Measurements from ENCODE around the gene SLC39A10.

DNA sequence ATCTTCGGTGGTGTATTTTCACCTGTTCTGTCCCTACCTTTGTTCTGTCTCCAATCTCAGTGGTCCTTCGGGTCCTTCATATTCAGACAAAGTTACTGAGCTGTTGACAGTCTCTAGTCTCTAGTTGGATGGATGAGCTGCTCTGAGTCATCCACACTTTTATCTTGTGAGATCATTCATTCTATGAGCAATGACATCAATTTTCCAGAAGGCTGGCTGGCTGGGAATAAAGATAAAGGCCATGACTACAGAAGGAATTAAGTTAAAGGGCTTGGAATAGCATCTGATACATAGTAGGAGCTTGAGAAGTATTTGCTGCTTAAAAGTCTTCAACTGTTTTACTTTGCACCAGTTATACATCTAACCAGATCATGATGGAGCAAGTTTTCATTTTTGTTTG, 43.1 kb upstream of the SLC39A10 start:
- TF ChIP-seq EGR1 (IDR thresholded peaks at IDR 0.05; ENCODE audit: borderline replicate concordance in 1 of 2, low read depth in 2 of 2, low read length in 2 of 2) (no peak), CTCF (IDR thresholded peaks at IDR 0.05 in 2 of 3, conservative IDR thresholded peaks at IDR 0.05 in 1 of 3; ENCODE audit: control insufficient read depth in 2 of 3, extremely low read depth in 1 of 3, insufficient read depth in 1 of 3, low read depth in 3 of 3, low read length in 3 of 3) (no peak), MAX (IDR thresholded peaks at IDR 0.05; ENCODE audit: low read depth, low read length) (no peak), YY1 (IDR thresholded peaks at IDR 0.05; ENCODE audit: low read depth, low read length) (no peak), ZNF384 (IDR thresholded peaks at IDR 0.05; ENCODE audit: borderline replicate concordance, low read depth, low read length) (no peak), CHD4 (IDR thresholded peaks at IDR 0.05) (no peak), RAD21 (IDR thresholded peaks at IDR 0.05; ENCODE audit: insufficient read depth, low read depth, low read length) (no peak), REST (IDR thresholded peaks at IDR 0.05; ENCODE audit: low read depth, low read length) (no peak), EZH2 (IDR thresholded peaks at IDR 0.05; ENCODE audit: borderline replicate concordance, control insufficient read depth, low read depth, low read length) (no peak), SRF (IDR thresholded peaks at IDR 0.05; ENCODE audit: low read depth in 2 of 2, low read length in 2 of 2) (no peak), CREB1 (IDR thresholded peaks at IDR 0.05; ENCODE audit: low read depth) (no peak)

Data from GM12878 (cell line).